Neural progenitor cell (in vitro differentiated cells): Measurements from ENCODE around the gene ATG9B. TPM values are rescaled to one million over a fixed set of nuclear protein-coding genes. Genes with fewer than 3 reads are reported as not detected.

Experiments used
- DNase-seq: peaks from one replicate; pipeline ENCODE4 v3.0.0-alpha.2; 2016; ENCODE audit warnings: low spot score
- H2AFZ ChIP-seq: fragments of 200-600 bp; sonication (generic); replicated peaks from 2 replicates; pipeline ENCODE4 v1.6.1; 2016; ENCODE audit warnings: antibody characterized with exemption
- H3F3A ChIP-seq: fragments of 200-600 bp; sonication (generic); 2 replicates; pipeline ENCODE4 v1.6.1; 2016; ENCODE audit warnings: antibody characterized with exemption, low read depth
- H3K27ac ChIP-seq: fragments of 200-600 bp; sonication (generic); 2 replicates; pipeline ENCODE4 v1.5.1; 2016; ENCODE audit warnings: mild to moderate bottlenecking
- H3K27me3 ChIP-seq: fragments of 200-600 bp; sonication (generic); 2 replicates; pipeline ENCODE4 v1.6.1; 2016; ENCODE audit warnings: mild to moderate bottlenecking, moderate library complexity
- H3K36me3 ChIP-seq: fragments of 200-600 bp; sonication (generic); 2 replicates; pipeline ENCODE4 v1.5.1; 2016
- H3K4me1 ChIP-seq: fragments of 200-600 bp; sonication (generic); 2 replicates; pipeline ENCODE4 v1.6.1; 2016; ENCODE audit warnings: mixed run types
- H3K4me2 ChIP-seq: fragments of 200-600 bp; sonication (generic); 2 replicates; pipeline ENCODE4 v1.6.1; 2016
- H3K4me3 ChIP-seq: fragments of 200-600 bp; sonication (generic); 2 replicates; pipeline ENCODE4 v1.5.1; 2016
- H3K79me2 ChIP-seq: fragments of 200-600 bp; sonication (generic); 2 replicates; pipeline ENCODE4 v1.6.1; 2016; ENCODE audit warnings: low read depth
- H3K9ac ChIP-seq: fragments of 200-600 bp; sonication (generic); 2 replicates; pipeline ENCODE4 v1.6.1; 2016
- H3K9me3 ChIP-seq: fragments of 200-600 bp; sonication (generic); 2 replicates; pipeline ENCODE4 v1.5.1; 2016; ENCODE audit warnings: low read depth
- H4K20me1 ChIP-seq: fragments of 200-600 bp; sonication (generic); 2 replicates; pipeline ENCODE4 v1.6.1; 2016; ENCODE audit warnings: low read depth
- H3K27ac Mint-ChIP-seq: 3 replicates; pipeline ENCODE4 v1.8.0; 2021; ENCODE audit warnings: mixed read lengths
- H3K27me3 Mint-ChIP-seq: 2 replicates; pipeline ENCODE4 v1.8.0; 2022; ENCODE audit warnings: low read depth, mild to moderate bottlenecking, inconsistent platforms, moderate library complexity, mixed read lengths; ENCODE audit not compliant: insufficient read depth
- H3K36me3 Mint-ChIP-seq: 3 replicates; pipeline ENCODE4 v1.8.0; 2021; ENCODE audit warnings: mixed read lengths
- H3K4me1 Mint-ChIP-seq: 3 replicates; pipeline ENCODE4 v1.8.0; 2021; ENCODE audit warnings: mixed read lengths
- H3K4me3 Mint-ChIP-seq: 3 replicates; pipeline ENCODE4 v1.8.0; 2021; ENCODE audit warnings: mild to moderate bottlenecking, moderate library complexity, mixed read lengths
- H3K9me3 Mint-ChIP-seq: 3 replicates; pipeline ENCODE4 v1.8.0; 2020; ENCODE audit warnings: mixed read lengths
- CTCF ChIP-seq: fragments of 200-600 bp; sonication (generic); IDR thresholded peaks from 2 replicates; pipeline ENCODE4 v1.5.1; 2017; ENCODE audit warnings: antibody characterized with exemption, mild to moderate bottlenecking
- EZH2 ChIP-seq: fragments of 200-600 bp; sonication (generic); IDR thresholded peaks from 2 replicates; pipeline ENCODE4 v1.6.1; 2017; ENCODE audit warnings: antibody characterized with exemption, mild to moderate bottlenecking, moderate library complexity
- EZH2phosphoT487 ChIP-seq: fragments of 200-600 bp; sonication (generic); IDR thresholded peaks from 2 replicates; pipeline ENCODE4 v1.6.1; 2017; ENCODE audit warnings: antibody characterized with exemption
- total RNA-seq: library from RNA; depleted of rRNA; stranded (reverse); fragments of >200 nt; gene quantifications from 2 replicates; pipeline ENCODE4 v1.2.3, GENCODE V29; 2015; ENCODE audit warnings: low replicate concordance

Gene ATG9B
- total RNA-seq, 1 donor from 2014 or later, result 0.43 TPM

- Histone ChIP-seq H3K27ac (no peak overlapping the region), H3K9ac (no peak overlapping the region), H4K20me1 (no peaks in the 10 kb centered on the region), H3K4me3 (peak overlapping the region; percentile 50), H3K9me3 (no peaks in the 10 kb centered on the region), H3K27me3 (peaks cover 43% of the 10 kb centered on the region), H3K4me2 (peak overlapping the region; percentile 70), H2AFZ (peak overlapping the region; percentile 60), H3K79me2 (no peaks in the 10 kb centered on the region), H3F3A (peaks cover 30% of the 10 kb centered on the region), H3K4me1 (peaks cover 36% of the 10 kb centered on the region), H3K36me3 (no peaks in the 10 kb centered on the region)
- H3K27me3 Mint-ChIP-seq, result peaks cover 6% of the 10 kb centered on the region
- H3K4me3 Mint-ChIP-seq, result peak overlapping the region; percentile 60
- H3K27ac Mint-ChIP-seq, result peak overlapping the region; percentile 78
- no peaks in the 10 kb centered on the region for H3K9me3 Mint-ChIP-seq
- peak; percentile 97 for DNase-seq
- peaks cover 55% of the 10 kb centered on the region for H3K4me1 Mint-ChIP-seq
- H3K36me3 Mint-ChIP-seq, result peaks cover 10% of the 10 kb centered on the region
- TF ChIP-seq EZH2 (no peak), EZH2phosphoT487 (no peak), CTCF (peak; percentile 24)
These were observed 10.4 kb downstream of the ATG9B start for GRCh38 chr7:151013733-151014497.

DNA sequence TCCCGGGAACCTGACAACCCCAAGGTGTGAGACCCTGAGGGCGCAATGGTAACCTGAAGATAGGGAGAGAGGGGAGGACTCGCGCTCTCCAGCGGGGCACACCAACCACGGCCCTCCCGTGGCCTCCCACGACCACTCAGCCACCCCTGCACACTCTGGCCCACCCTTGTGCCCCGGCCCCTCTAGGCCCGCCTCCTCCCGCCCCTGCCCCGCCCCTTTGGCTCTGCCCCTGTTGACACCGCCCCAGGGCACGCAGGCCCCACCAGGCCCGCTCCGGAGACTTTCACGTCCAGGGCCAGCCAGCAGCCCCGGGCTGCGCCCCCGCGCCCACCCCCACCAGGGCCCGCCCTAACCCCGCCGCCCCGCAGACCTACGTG, 10.9 kb downstream of the ATG9B start:
- Mint-ChIP-seq H3K27ac (no peak overlapping the region), H3K36me3 (peaks cover 10% of the 10 kb centered on the region), H3K9me3 (peaks cover 1% of the 10 kb centered on the region), H3K4me3 (no peak overlapping the region), H3K4me1 (peaks cover 55% of the 10 kb centered on the region), H3K27me3 (peaks cover 7% of the 10 kb centered on the region)
- H3K36me3 ChIP-seq, result no peaks in the 10 kb centered on the region
- H3K79me2 ChIP-seq, result no peaks in the 10 kb centered on the region
- no peak for DNase-seq
- H3K4me1 ChIP-seq, result peaks cover 41% of the 10 kb centered on the region
- H3K27me3 ChIP-seq, result peaks cover 37% of the 10 kb centered on the region
- H3K4me3 ChIP-seq, result peak overlapping the region; percentile 50
- H3F3A ChIP-seq, result peaks cover 32% of the 10 kb centered on the region
- no peaks in the 10 kb centered on the region for H3K9me3 ChIP-seq
- TF ChIP-seq EZH2, result no peak
- no peak for TF ChIP-seq CTCF
- no peak for TF ChIP-seq EZH2phosphoT487
- H2AFZ ChIP-seq, result peak overlapping the region; percentile 60
- no peaks in the 10 kb centered on the region for H4K20me1 ChIP-seq
- no peak overlapping the region for H3K9ac ChIP-seq
- no peak overlapping the region for H3K27ac ChIP-seq
- peak overlapping the region; percentile 70 for H3K4me2 ChIP-seq

GRCh38 chr7:151012911-151013347, 11.4 kb downstream of the ATG9B start:
- H3K4me2 ChIP-seq, result peak overlapping the region; percentile 70
- peaks cover 1% of the 10 kb centered on the region for H3K9me3 Mint-ChIP-seq
- H3K36me3 ChIP-seq, result no peaks in the 10 kb centered on the region
- peak overlapping the region; percentile 46 for H2AFZ ChIP-seq
- H3K9ac ChIP-seq, result no peak overlapping the region
- peak overlapping the region; percentile 27 for H3K27ac Mint-ChIP-seq
- peaks cover 44% of the 10 kb centered on the region for H3K4me1 ChIP-seq
- no peak overlapping the region for H3K27ac ChIP-seq
- peaks cover 55% of the 10 kb centered on the region for H3K4me1 Mint-ChIP-seq
- peaks cover 10% of the 10 kb centered on the region for H3K36me3 Mint-ChIP-seq
- H3F3A ChIP-seq, result peaks cover 36% of the 10 kb centered on the region
- H3K4me3 ChIP-seq, result peak overlapping the region; percentile 27
- H3K4me3 Mint-ChIP-seq, result peak overlapping the region; percentile 33
- DNase-seq, result peak; percentile 85
- peaks cover 6% of the 10 kb centered on the region for H3K27me3 Mint-ChIP-seq
- H3K27me3 ChIP-seq, result peaks cover 33% of the 10 kb centered on the region
- H3K9me3 ChIP-seq, result no peaks in the 10 kb centered on the region
- H4K20me1 ChIP-seq, result no peaks in the 10 kb centered on the region
- TF ChIP-seq EZH2, result no peak
- TF ChIP-seq CTCF, result peak; percentile 71
- no peak for TF ChIP-seq EZH2phosphoT487
- no peaks in the 10 kb centered on the region for H3K79me2 ChIP-seq
